HEK293 (cell line): Measurements from ENCODE around the gene KCTD17.

ENCODE experiments used
- CTCF ChIA-PET: fragments of 350-600 bp; formaldehyde crosslinking; extraction: SDS; loops from one replicate; lab custom pipeline; 2021; ENCODE audit warnings: antibody characterized with exemption; lab: Yijun Ruan, JAX
- POLR2A ChIA-PET: fragments of 300-600 bp; formaldehyde crosslinking; extraction: SDS; loops from one replicate; lab custom pipeline; 2020; ENCODE audit warnings: antibody characterized with exemption, inconsistent platforms; lab: Yijun Ruan, JAX
- H3K27ac ChIP-seq: fragments of 200-500 bp; sonication (Bioruptor generic); 2 replicates; pipeline ENCODE4 v1.5.1; 2014; ENCODE audit warnings: low read depth, low read length, control low read depth, inconsistent platforms; ENCODE audit errors: extremely low read depth
- H3K36me3 ChIP-seq, 2 experiments: fragments of 200-500 bp in 1 of 2; sonication (Bioruptor generic) in 1 of 2; 1 replicate in 1 of 2; 2 replicates in 1 of 2; pipeline ENCODE4 v1.5.1; 2014 to 2017; ENCODE audit warnings: inconsistent platforms in 2 of 2, low read length in 2 of 2; ENCODE audit not compliant: control insufficient read depth in 2 of 2, insufficient read depth in 1 of 2
- H3K4me1 ChIP-seq: fragments of 200-500 bp; sonication (Bioruptor generic); 2 replicates; pipeline ENCODE4 v1.5.1; 2014; ENCODE audit warnings: mild to moderate bottlenecking, low read length, inconsistent platforms; ENCODE audit not compliant: control insufficient read depth, insufficient read depth
- H3K4me3 ChIP-seq: 2 replicates; pipeline ENCODE4 v1.5.1; 2011; ENCODE audit warnings: low read depth, mild to moderate bottlenecking, control low read depth, low read length, moderate library complexity
- H3K9me3 ChIP-seq: fragments of 200-500 bp; sonication (Bioruptor generic); 2 replicates; pipeline ENCODE4 v1.5.1; 2014; ENCODE audit warnings: low read depth, low read length, inconsistent platforms; ENCODE audit not compliant: control insufficient read depth, insufficient read depth
- BCL11B ChIP-seq: fragments of 450-650 bp; formaldehyde crosslinking; IDR thresholded peaks from 2 replicates; pipeline ENCODE4 v1.5.1; 2016; ENCODE audit warnings: low read depth, missing biosample characterization, missing genetic modification characterization
- PRDM1 ChIP-seq: fragments of 450-650 bp; formaldehyde crosslinking; IDR thresholded peaks from 2 replicates; pipeline ENCODE4; 2016; ENCODE audit warnings: missing biosample characterization, missing genetic modification characterization
- PRDM2 ChIP-seq: fragments of 450-650 bp; formaldehyde crosslinking; IDR thresholded peaks from 2 replicates; pipeline ENCODE4 v1.5.1; 2016; ENCODE audit warnings: missing biosample characterization, missing genetic modification characterization, borderline replicate concordance
- REPIN1 ChIP-seq: fragments of 450-650 bp; formaldehyde crosslinking; IDR thresholded peaks from 2 replicates; pipeline ENCODE4 v1.5.1; 2017; ENCODE audit warnings: missing biosample characterization, missing genetic modification characterization, low read depth
- ZNF138 ChIP-seq: fragments of 450-650 bp; formaldehyde crosslinking; IDR thresholded peaks from 2 replicates; pipeline ENCODE4 v1.5.1; 2016; ENCODE audit warnings: missing biosample characterization, missing genetic modification characterization, borderline replicate concordance
- ZNF292 ChIP-seq: fragments of 450-650 bp; formaldehyde crosslinking; IDR thresholded peaks from 2 replicates; pipeline ENCODE4 v1.5.1; 2016; ENCODE audit warnings: low read depth, missing biosample characterization, missing genetic modification characterization, borderline replicate concordance
- ZNF366 ChIP-seq: fragments of 450-650 bp; formaldehyde crosslinking; conservative IDR thresholded peaks from 2 replicates; pipeline ENCODE4 v1.5.1; 2016; ENCODE audit warnings: missing biosample characterization, missing genetic modification characterization
- ZNF398 ChIP-seq: fragments of 450-650 bp; formaldehyde crosslinking; IDR thresholded peaks from 2 replicates; pipeline ENCODE4 v1.5.1; 2017; ENCODE audit warnings: missing biosample characterization, missing genetic modification characterization
- ZNF548 ChIP-seq: fragments of 450-650 bp; formaldehyde crosslinking; IDR thresholded peaks from 2 replicates; pipeline ENCODE4 v1.5.1; 2016; ENCODE audit warnings: missing biosample characterization, missing genetic modification characterization
- ZNF561 ChIP-seq: fragments of 450-650 bp; IDR thresholded peaks from 2 replicates; pipeline ENCODE4 v1.5.1; 2018; ENCODE audit warnings: missing biosample characterization, missing genetic modification characterization, borderline replicate concordance
- ZNF629 ChIP-seq: fragments of 450-650 bp; formaldehyde crosslinking; IDR thresholded peaks from 2 replicates; pipeline ENCODE4 v1.5.1; 2017; ENCODE audit warnings: missing biosample characterization, missing genetic modification characterization
- ZNF658 ChIP-seq: fragments of 450-650 bp; formaldehyde crosslinking; IDR thresholded peaks from 2 replicates; pipeline ENCODE4; 2016; ENCODE audit warnings: missing biosample characterization, missing genetic modification characterization
- ZNF664 ChIP-seq: fragments of 450-650 bp; formaldehyde crosslinking; IDR thresholded peaks from 2 replicates; pipeline ENCODE4 v1.5.1; 2016; ENCODE audit warnings: missing biosample characterization, missing genetic modification characterization
- TF ChIP-seq, protein P1 (sequence below): fragments of 450-650 bp; formaldehyde crosslinking; IDR thresholded peaks from 2 replicates; pipeline ENCODE4 v1.5.1; 2016; ENCODE audit warnings: missing biosample characterization, missing genetic modification characterization
- TF ChIP-seq, protein P2 (sequence below): fragments of 450-650 bp; formaldehyde crosslinking; IDR thresholded peaks from 2 replicates; pipeline ENCODE4 v1.5.1; 2016; ENCODE audit warnings: missing biosample characterization, missing genetic modification characterization

KCTD17 gene

DNA sequence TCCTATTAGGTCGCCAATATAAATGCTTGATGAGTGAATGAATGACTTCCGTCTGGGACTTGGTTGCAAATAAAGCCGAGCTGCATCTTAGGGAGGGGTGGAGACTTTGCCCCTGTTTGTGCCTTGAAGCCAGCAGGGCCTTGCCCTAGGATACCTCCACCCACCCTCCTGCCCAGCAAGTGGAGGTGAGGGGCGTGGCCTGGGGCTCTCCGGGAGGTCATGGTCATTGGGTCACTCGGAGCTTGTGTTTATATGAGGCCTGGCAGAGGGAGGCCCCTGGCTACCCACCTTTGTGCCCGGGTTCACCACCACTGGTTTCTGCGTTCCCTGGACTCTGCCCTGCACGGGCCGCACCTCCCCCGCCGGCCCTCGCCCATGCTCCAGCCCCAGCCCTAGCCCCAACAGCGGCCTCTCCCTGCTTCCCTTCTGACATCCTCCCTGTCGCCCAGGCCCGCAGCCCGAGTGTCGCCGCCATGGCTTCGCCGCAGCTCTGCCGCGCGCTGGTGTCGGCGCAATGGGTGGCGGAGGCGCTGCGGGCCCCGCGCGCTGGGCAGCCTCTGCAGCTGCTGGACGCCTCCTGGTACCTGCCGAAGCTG lies 27.7 kb upstream of the KCTD17 start (continued):
- TF ChIP-seq, protein P1, sequence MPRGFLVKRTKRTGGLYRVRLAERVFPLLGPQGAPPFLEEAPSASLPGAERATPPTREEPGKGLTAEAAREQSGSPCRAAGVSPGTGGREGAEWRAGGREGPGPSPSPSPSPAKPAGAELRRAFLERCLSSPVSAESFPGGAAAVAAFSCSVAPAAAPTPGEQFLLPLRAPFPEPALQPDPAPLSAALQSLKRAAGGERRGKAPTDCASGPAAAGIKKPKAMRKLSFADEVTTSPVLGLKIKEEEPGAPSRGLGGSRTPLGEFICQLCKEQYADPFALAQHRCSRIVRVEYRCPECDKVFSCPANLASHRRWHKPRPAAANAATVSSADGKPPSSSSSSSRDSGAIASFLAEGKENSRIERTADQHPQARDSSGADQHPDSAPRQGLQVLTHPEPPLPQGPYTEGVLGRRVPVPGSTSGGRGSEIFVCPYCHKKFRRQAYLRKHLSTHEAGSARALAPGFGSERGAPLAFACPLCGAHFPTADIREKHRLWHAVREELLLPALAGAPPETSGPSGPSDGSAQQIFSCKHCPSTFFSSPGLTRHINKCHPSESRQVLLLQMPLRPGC = no peak
- TF ChIP-seq ZNF548 = no peak
- TF ChIP-seq, all 188 proteins: peak for 0

GRCh38 chr22:37024339-37025157 lies 27.0 kb upstream of the KCTD17 start:
- no peaks in the 10 kb centered on the region for H3K4me1 ChIP-seq
- no peak overlapping the region for H3K27ac ChIP-seq
- H3K36me3 ChIP-seq = peaks cover 15 to 57% of the 10 kb centered on the region in 2 experiments
- H3K4me3 ChIP-seq = no peak overlapping the region
- TF ChIP-seq PRDM1 (tag by site-specific recombination) (peak; percentile 99), REPIN1 (tag by site-specific recombination) (no peak), ZNF366 (peak; percentile 49), BCL11B (tag by site-specific recombination) (0 out of 2 replicates have a peak, but pooled peaks have one; percentile 38)
- ChIA-PET POLR2A (interaction anchor here (1.1 kb wide), 1 partner anchor 27 kb away, joined by 3 read pairs; the partner anchor contains the start of gene KCTD17), CTCF (interaction anchor here (0.7 to 1.3 kb wide), 3 partner anchors 8 to 102 kb away, joined by 3 to 9 read pairs (median 3); no protein-coding TSS in a partner anchor)
- no peaks in the 10 kb centered on the region for H3K9me3 ChIP-seq

DNA sequence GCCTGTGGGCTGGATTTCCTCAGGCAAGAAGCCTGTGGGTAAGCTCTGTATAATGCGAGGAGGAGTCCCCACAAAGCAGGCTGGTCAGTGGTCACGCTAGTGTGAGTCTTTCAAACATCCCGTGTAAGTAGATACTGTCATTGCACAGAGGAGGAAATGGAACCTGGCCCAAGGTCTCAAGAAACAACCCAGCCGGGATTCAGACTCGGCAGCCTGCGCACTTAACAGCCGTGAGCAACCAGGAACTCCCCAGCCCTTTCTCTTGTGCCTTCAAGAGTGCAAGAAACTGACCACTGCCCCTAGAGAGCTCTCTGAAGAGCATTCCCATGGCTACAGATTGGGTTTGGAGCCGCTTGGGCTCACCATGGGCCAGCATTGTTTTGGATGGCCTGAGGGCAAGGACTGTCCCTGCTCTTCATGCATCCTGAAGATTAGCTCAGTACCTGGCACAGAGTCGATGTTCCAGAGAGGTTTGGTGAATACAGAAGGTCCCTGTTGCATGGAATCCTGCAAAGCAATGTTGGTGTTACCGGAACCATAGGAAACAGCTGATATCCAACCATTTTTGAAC lies 26.0 kb upstream of the KCTD17 start:
- Histone ChIP-seq H3K4me3 (no peak overlapping the region), H3K27ac (no peak overlapping the region), H3K4me1 (no peaks in the 10 kb centered on the region), H3K9me3 (no peaks in the 10 kb centered on the region), H3K36me3 (peaks cover 15 to 63% of the 10 kb centered on the region in 2 experiments)
- ChIA-PET CTCF (interaction anchor here (0.7 to 1.4 kb wide), 7 partner anchors 13 to 264 kb away, joined by 3 to 4 read pairs (median 3); no protein-coding TSS in a partner anchor), POLR2A (interaction anchor here (0.5 to 1.1 kb wide), 2 partner anchors 26 to 544 kb away, joined by 3 read pairs; partner anchors contain the start of gene KCTD17)
- TF ChIP-seq ZNF658 (no peak), ZNF138 (no peak), PRDM2 (tag by site-specific recombination) (no peak), ZNF629 (tag by site-specific recombination) (no peak), ZNF561 (tag by site-specific recombination) (no peak), ZNF548 (no peak), ZNF664 (tag by site-specific recombination) (no peak), ZNF398 (tag by site-specific recombination) (no peak), PRDM1 (tag by site-specific recombination) (no peak), REPIN1 (tag by site-specific recombination) (no peak), ZNF292 (tag by site-specific recombination) (no peak)
- TF ChIP-seq, protein P2, sequence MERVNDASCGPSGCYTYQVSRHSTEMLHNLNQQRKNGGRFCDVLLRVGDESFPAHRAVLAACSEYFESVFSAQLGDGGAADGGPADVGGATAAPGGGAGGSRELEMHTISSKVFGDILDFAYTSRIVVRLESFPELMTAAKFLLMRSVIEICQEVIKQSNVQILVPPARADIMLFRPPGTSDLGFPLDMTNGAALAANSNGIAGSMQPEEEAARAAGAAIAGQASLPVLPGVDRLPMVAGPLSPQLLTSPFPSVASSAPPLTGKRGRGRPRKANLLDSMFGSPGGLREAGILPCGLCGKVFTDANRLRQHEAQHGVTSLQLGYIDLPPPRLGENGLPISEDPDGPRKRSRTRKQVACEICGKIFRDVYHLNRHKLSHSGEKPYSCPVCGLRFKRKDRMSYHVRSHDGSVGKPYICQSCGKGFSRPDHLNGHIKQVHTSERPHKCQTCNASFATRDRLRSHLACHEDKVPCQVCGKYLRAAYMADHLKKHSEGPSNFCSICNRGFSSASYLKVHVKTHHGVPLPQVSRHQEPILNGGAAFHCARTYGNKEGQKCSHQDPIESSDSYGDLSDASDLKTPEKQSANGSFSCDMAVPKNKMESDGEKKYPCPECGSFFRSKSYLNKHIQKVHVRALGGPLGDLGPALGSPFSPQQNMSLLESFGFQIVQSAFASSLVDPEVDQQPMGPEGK (tag by site-specific recombination) = no peak
